HG02759 (cell line): ENCODE data around the gene CTTNBP2NL.
"Not testable (repeated sequence)": the region's sequence is repeated elsewhere in the genome, so short reads cannot be mapped to it uniquely, and the experiment has no call there.

Experiments
- ATAC-seq: cut with Tn5 transposase; IDR thresholded peaks from one replicate; pipeline ENCODE4 v1.9.1; 2021; ENCODE audit warnings: mild to moderate bottlenecking, moderate library complexity; ENCODE audit not compliant: unreplicated experiment

Gene CTTNBP2NL

DNA sequence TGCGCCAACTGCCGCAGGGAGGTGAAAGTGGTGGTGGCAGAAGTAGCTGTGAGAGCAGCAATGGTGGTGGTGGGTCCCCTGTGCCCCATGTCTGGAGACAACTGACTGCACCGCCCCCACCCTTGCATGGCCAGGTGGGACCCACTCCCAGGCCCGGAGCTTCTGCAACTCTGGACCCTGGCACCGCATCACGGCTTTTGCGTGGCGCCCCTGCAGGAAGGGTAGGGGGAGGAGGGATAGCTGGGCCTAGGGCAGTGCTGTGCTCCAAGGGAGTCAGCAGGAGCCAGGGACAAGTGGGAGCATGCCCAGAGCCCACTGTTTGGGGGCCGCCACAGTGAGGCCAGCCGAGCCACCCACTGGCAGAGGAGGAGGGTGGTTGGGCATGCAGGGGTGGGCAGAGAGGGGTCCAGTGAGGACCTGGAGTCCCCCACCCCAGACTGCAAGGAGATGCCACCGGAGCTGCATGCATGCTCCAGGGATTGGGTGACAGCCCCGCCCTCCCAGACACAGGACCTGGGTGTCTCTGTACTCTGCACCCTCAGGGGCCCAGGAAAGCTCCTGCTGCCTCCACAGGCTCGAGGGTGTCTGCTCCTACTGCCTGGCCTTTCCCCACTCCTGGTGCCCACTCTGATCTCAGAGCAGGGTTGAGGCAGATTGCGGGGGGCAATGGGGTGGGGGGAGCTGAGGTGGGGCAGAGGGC is 9.8 kb upstream of the CTTNBP2NL start:
- ATAC-seq: no peak

GRCh38 chr1:112386731-112387346 is 9.2 kb upstream of the CTTNBP2NL start:
- no peak for ATAC-seq

DNA sequence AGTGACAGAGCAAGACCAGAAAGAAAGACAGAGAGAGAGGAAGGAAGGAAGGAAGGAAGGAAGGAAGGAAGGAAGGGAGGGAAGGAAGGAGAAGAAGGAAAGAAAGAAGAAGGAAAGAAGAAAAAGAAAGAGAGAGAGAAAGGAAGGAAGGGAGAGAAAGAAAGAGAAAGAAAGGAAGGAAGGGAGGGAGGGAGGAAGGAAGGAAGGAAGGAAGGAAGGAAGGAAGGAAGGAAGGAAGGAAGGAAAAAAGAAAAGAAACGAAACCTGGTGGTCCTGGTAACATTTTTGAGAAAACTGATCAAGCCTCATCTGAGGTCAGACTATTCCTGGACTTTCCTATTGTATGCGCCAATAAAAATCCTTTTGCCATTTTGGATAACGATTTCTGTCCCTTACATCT is 8.2 kb upstream of the CTTNBP2NL start:
- ATAC-seq: no peak

GRCh38 chr1:112388436-112388835 is 7.6 kb upstream of the CTTNBP2NL start:
- ATAC-seq: no peak

DNA sequence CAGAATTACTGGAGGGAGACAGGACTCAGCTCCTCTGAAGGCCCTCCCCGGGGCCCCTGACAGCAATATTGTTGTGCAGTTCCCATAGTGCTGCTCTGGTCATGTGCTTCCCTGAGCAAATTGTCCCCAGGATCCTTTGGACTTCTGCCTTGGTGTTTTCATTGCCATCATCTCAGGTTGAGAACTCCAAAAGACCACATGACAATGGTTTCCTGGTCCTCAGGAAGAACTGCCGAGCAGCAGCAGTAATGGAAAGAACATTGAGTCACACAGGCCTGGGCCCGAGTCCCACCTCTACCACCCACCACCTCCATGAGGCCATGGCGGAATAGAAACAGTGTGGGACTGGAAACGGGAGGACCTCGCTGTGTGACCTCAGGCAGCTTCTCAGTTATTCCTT is 6.3 kb upstream of the CTTNBP2NL start:
- ATAC-seq: no peak

- not testable (repeated sequence) for ATAC-seq
Measured at GRCh38 chr1:112390335-112390734, 5.7 kb upstream of the CTTNBP2NL start.

DNA sequence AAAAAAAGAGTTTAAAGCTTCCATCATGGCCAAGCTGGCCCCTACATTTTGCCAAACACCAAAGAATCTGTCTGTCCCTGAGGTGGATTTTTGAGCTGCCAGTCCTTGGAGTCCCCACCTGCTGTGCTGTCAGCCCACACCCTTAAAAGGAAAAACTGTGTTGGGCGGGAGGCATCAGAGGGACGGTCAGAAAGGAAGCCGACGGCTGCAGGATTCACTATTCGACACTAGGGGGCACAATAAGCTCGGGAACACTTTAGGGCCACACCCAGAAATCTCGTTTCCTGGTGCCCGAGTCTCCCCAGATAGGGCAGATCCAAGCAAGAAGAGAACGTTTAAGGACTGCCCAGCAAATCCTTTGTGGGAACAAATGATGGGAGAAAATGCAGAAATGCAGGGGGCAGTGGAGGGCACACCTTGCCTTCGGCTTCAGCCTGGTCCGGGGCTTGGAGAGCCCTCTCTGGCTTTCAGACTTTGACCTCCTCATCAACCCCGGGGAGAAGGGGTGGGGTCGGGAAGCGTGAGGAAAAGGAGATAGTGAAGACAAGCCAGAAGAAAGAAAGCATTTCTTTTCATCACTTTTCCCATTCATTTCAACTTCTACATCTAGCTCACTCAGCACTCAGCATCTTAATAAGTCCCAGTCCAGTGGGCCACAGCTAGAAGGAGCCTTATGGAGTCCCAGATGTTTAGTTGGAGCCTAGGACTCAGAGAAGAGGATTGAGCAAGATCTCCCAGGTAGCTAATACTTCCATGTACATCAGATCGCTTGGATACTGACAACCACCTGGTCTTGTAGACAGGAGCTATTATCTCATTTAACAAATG is 5.0 kb upstream of the CTTNBP2NL start:
- ATAC-seq: peak; percentile 63

- no peak for ATAC-seq
Measured at GRCh38 chr1:112391603-112391940, 4.4 kb upstream of the CTTNBP2NL start.

DNA sequence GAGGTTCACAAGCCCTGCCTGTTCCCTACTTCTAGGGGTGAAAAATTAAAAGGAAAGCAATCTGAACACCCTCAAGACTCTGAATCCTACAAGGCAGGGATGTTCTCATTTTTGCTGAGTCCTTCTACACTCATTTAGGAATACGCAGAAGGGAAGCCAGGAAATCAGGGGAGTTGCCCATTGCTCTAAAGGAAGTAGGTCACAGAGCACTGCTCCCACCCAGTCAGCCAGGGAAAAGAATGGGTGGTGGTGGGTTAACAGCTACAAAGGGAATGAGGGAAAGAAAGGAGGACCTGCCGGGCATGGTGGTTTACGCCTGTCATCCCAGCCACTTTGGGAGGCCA is 2.4 kb upstream of the CTTNBP2NL start:
- ATAC-seq: no peak

DNA sequence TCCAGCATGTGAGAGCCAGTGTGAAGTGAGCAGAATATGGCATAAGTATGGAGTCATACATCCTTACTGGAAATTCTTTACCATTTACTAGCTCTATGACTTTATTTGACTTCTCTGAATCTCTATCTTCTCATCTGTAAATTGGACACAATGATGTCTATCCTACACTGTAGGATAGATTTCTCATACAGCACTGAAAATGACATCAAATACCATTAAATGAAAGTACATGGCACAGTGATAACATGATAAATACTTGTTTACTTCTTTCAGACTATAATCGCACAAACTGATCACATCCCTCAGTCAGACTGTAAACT is 1.3 kb upstream of the CTTNBP2NL start:
- ATAC-seq: no peak

DNA sequence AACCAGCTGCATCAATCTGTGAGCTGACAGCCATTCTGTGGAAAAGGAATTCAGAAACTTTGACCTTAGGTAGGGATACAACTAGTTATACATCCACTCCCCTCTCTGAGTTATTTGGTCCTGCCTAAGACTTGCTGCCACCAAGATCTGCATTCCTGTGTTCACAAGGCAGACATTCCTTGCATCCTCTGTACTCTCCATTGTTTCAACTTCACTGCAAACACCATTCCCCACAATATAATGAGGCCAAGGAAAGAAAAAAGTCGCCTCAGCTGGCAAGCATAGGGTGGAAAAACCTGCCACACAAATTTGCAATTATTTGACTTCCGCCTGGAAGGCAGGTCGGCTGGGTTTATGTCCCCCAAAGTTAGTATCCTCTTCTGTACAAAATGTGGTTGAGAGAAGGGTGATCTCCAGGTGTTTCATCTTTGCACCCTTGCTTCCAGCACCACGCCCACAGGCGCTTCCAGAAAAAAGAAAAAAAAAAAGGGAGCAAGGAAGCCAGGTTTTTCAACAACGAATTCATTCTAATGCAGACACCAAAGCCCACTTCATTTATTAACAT is 676 bp upstream of the CTTNBP2NL start:
- no peak for ATAC-seq

DNA sequence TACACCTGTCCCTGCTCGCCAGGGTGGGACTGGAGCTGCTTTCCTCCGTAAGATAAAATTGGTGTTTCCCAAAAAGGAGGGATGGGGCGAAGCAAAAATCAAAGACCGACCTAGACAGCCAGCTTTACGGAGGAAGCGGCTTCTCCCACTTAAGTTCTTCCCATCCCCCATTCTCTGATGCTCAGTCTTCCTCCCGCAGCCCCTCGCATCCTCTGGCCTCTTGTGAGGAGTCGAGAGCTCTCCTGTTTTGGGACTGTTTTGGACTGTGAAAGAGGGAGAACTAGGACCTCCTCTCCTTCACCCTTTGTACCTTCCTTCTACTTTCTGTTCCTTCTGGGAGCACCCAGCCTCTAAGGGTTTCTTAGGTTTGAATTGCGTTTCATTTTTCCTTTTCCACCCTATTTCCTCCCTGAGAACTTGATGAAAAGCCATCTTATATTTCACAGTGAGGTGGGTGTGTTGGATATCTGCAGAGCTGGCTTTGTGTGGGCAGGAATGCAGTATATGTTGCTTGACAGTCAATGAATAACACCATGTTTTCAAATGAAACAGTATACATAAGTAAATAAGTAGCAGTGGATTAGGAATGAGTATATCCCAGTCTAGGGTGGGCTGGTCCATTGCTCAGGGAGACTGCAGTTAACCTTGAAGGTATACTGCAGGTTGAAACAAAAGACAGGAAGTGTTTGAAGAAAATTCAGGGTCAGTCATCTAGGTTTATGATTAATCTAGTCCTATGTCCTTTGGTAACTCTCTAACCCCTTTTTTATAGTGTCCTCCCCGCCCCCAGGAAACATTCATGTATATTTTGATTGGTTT is 848 bp downstream of the CTTNBP2NL start:
- ATAC-seq: no peak

- ATAC-seq: no peak
Measured at GRCh38 chr1:112397841-112398240, 1.8 kb downstream of the CTTNBP2NL start.

DNA sequence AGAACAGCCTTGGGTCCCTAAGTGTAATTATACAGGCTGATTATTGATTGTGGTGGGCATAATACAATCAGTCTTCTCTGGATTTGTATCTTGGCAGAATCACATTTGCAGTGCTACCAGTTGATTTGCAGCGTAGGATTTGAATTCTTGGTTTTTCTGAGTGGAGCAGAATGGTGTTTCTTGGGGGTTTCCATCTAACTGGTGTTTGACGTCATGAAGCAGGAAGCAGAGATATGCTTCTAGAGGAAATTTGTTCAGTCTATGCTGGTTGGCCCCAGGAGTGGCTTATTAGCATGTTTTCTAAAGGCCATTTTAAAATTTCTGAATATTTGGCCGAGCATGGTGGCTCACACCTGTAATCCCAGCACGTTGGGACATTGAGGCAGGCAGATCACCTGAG is 3.4 kb downstream of the CTTNBP2NL start:
- ATAC-seq: no peak

DNA sequence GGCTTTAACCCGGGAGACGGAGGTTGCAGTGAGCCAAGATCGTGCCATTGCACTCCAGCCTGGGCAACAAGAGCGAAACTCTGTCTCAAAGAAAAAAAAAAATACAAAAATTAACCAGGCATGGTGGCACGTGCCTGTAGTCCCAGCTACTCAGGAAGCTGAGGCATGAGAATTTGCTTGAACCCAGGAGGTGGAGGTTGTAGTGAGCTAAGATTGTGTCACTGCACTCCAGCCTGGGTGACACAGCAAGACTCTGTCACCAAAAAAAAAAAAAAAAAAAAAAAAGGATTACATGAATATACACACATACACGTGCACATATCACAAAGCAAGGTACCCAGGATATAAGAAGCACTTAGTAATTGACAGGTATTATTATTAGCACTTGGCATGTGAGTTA is 4.7 kb downstream of the CTTNBP2NL start:
- not testable (repeated sequence) for ATAC-seq

GRCh38 chr1:112402682-112403643 is 6.9 kb downstream of the CTTNBP2NL start:
- ATAC-seq: no peak

GRCh38 chr1:112406771-112407170 is 10.8 kb downstream of the CTTNBP2NL start:
- ATAC-seq: no peak

- ATAC-seq: no peak
Measured at GRCh38 chr1:112409414-112409813, 13.4 kb downstream of the CTTNBP2NL start.

GRCh38 chr1:112410673-112411072 is 14.7 kb downstream of the CTTNBP2NL start:
- no peak for ATAC-seq

GRCh38 chr1:112417271-112417670 is 21.3 kb downstream of the CTTNBP2NL start:
- ATAC-seq: no peak
